ENCODE results near the gene OSGIN1.

OSGIN1 gene

DNA sequence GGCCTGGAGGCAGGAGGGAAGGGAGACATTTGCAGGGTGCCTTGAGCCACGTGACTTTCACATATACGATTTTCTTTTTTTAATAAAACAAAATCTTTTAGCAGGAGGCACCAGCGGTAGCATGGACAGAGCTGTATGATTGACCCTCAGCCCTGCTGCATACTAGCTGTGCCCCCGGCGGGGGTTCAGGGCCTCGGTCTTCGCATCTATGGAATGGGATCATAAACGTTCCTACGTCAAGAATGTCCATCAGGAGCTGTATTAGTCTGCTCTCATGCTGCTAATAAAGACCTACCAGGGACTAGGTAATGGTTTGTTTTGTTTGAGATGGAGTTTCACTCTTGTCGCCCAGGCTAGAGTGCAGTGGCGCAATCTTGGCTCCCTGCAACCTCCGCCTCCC lies 62.4 kb downstream of the OSGIN1 start (continued):
- TF ChIP-seq, protein P1, sequence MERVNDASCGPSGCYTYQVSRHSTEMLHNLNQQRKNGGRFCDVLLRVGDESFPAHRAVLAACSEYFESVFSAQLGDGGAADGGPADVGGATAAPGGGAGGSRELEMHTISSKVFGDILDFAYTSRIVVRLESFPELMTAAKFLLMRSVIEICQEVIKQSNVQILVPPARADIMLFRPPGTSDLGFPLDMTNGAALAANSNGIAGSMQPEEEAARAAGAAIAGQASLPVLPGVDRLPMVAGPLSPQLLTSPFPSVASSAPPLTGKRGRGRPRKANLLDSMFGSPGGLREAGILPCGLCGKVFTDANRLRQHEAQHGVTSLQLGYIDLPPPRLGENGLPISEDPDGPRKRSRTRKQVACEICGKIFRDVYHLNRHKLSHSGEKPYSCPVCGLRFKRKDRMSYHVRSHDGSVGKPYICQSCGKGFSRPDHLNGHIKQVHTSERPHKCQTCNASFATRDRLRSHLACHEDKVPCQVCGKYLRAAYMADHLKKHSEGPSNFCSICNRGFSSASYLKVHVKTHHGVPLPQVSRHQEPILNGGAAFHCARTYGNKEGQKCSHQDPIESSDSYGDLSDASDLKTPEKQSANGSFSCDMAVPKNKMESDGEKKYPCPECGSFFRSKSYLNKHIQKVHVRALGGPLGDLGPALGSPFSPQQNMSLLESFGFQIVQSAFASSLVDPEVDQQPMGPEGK (tag by site-specific recombination; IDR thresholded peaks at IDR 0.05), result no peak
- TF ChIP-seq HOXC10 (CRISPR knock-in tag; IDR thresholded peaks at IDR 0.05) (no peak), ZSCAN30 (tag by site-specific recombination; IDR thresholded peaks at IDR 0.05) (no peak), ZNF23 (tag by site-specific recombination; IDR thresholded peaks at IDR 0.05; ENCODE audit: borderline replicate concordance) (no peak), ZNF311 (tag by site-specific recombination; IDR thresholded peaks at IDR 0.05; ENCODE audit: borderline replicate concordance) (no peak)
